HEK293 (cell line): ENCODE measurements around the gene DIP2A.

Experiments
- SALL2 ChIP-seq: fragments of 450-650 bp; formaldehyde crosslinking; IDR thresholded peaks from 2 replicates; pipeline ENCODE4 v1.5.0; 2017; ENCODE audit warnings: missing biosample characterization, mild to moderate bottlenecking, missing genetic modification characterization, borderline replicate concordance
- SP3 ChIP-seq: fragments of 450-650 bp; formaldehyde crosslinking; IDR thresholded peaks from 2 replicates; pipeline ENCODE4 v1.5.1; 2016; ENCODE audit warnings: missing biosample characterization, missing genetic modification characterization
- ZBTB21 ChIP-seq: fragments of 450-650 bp; formaldehyde crosslinking; IDR thresholded peaks from 2 replicates; pipeline ENCODE4 v1.5.1; 2017; ENCODE audit warnings: missing biosample characterization, missing genetic modification characterization
- ZNF416 ChIP-seq: fragments of 450-650 bp; formaldehyde crosslinking; IDR thresholded peaks from 2 replicates; pipeline ENCODE4 v1.5.1; 2016; ENCODE audit warnings: missing biosample characterization, missing genetic modification characterization
- ZNF626 ChIP-seq: fragments of 450-650 bp; sonication (Bioruptor Pico); formaldehyde crosslinking; IDR thresholded peaks from 2 replicates; pipeline ENCODE4 v1.5.1; 2018; ENCODE audit warnings: missing biosample characterization, missing genetic modification characterization, inconsistent platforms
- ZNF639 ChIP-seq: fragments of 450-650 bp; formaldehyde crosslinking; IDR thresholded peaks from 2 replicates; pipeline ENCODE4 v1.5.1; 2016; ENCODE audit warnings: missing biosample characterization, missing genetic modification characterization
- TF ChIP-seq, protein P1 (sequence below): fragments of 450-650 bp; formaldehyde crosslinking; IDR thresholded peaks from 2 replicates; pipeline ENCODE4 v1.5.1; 2016; ENCODE audit warnings: missing biosample characterization, missing genetic modification characterization
- TF ChIP-seq, protein P2 (sequence below): fragments of 450-650 bp; formaldehyde crosslinking; IDR thresholded peaks from 2 replicates; pipeline ENCODE4 v1.5.1; 2016; ENCODE audit warnings: missing biosample characterization, missing genetic modification characterization

DNA sequence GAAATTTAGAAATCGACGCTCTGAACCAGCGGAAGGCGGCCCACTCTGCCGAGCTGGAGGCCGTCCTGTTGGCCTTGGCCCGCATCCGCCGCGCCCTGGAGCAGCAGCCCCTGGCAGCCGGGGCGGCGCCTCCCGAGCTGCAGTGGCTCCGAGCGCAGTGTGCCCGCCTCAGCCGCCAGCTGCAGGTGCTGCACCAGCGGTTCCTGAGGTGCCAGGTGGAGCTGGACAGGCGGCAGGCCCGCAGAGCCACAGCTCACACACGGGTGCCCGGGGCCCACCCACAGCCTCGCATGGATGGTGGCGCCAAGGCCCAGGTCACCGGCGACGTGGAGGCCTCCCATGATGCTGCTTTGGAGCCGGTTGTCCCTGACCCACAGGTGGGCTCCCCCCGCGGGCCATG is 47.0 kb upstream of the DIP2A start:
- TF ChIP-seq, protein P1, sequence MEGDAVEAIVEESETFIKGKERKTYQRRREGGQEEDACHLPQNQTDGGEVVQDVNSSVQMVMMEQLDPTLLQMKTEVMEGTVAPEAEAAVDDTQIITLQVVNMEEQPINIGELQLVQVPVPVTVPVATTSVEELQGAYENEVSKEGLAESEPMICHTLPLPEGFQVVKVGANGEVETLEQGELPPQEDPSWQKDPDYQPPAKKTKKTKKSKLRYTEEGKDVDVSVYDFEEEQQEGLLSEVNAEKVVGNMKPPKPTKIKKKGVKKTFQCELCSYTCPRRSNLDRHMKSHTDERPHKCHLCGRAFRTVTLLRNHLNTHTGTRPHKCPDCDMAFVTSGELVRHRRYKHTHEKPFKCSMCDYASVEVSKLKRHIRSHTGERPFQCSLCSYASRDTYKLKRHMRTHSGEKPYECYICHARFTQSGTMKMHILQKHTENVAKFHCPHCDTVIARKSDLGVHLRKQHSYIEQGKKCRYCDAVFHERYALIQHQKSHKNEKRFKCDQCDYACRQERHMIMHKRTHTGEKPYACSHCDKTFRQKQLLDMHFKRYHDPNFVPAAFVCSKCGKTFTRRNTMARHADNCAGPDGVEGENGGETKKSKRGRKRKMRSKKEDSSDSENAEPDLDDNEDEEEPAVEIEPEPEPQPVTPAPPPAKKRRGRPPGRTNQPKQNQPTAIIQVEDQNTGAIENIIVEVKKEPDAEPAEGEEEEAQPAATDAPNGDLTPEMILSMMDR (tag by site-specific recombination) = no peak
- no peak for TF ChIP-seq SALL2
- TF ChIP-seq ZNF416 (tag by site-specific recombination) = no peak
- TF ChIP-seq, protein P2, sequence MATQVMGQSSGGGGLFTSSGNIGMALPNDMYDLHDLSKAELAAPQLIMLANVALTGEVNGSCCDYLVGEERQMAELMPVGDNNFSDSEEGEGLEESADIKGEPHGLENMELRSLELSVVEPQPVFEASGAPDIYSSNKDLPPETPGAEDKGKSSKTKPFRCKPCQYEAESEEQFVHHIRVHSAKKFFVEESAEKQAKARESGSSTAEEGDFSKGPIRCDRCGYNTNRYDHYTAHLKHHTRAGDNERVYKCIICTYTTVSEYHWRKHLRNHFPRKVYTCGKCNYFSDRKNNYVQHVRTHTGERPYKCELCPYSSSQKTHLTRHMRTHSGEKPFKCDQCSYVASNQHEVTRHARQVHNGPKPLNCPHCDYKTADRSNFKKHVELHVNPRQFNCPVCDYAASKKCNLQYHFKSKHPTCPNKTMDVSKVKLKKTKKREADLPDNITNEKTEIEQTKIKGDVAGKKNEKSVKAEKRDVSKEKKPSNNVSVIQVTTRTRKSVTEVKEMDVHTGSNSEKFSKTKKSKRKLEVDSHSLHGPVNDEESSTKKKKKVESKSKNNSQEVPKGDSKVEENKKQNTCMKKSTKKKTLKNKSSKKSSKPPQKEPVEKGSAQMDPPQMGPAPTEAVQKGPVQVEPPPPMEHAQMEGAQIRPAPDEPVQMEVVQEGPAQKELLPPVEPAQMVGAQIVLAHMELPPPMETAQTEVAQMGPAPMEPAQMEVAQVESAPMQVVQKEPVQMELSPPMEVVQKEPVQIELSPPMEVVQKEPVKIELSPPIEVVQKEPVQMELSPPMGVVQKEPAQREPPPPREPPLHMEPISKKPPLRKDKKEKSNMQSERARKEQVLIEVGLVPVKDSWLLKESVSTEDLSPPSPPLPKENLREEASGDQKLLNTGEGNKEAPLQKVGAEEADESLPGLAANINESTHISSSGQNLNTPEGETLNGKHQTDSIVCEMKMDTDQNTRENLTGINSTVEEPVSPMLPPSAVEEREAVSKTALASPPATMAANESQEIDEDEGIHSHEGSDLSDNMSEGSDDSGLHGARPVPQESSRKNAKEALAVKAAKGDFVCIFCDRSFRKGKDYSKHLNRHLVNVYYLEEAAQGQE (tag by site-specific recombination) = no peak
- no peak for TF ChIP-seq ZNF626 (tag by site-specific recombination)
- no peak for TF ChIP-seq SP3 (tag by site-specific recombination)
- no peak for TF ChIP-seq ZBTB21
- no peak for TF ChIP-seq ZNF639 (tag by site-specific recombination)
